K562 (cell line): Measurements from ENCODE around the gene SEPTIN12. TPM values are rescaled to one million over a fixed set of nuclear protein-coding genes. Genes with fewer than 3 reads are reported as not detected.

Experiments
- ATAC-seq: fragments of 200-7000 bp; cut with Tn5 transposase; 3 replicates; pipeline ENCODE4 v1.9.1; 2020; ENCODE audit warnings: moderate library complexity
- BruUV-seq: library from RNA; stranded (reverse); fragments of 400-500 nt; replicated peaks from 2 replicates; lab custom pipeline; 2021; lab: Mats Ljungman, UMichigan
- CTCF ChIA-PET: fragments of 300-600 bp; formaldehyde crosslinking; extraction: SDS; loops from one replicate; lab custom pipeline; 2021; ENCODE audit warnings: low intra/inter-chr PET ratio; lab: Yijun Ruan, JAX
- POLR2A ChIA-PET: fragments of 300-600, 350-650 bp; sonication (Branson Sonifier 250); formaldehyde crosslinking; extraction: SDS; loops from one replicate; lab custom pipeline; 2021; ENCODE audit warnings: antibody characterized with exemption, inconsistent platforms; lab: Yijun Ruan, JAX
- DNase-seq, 4 experiments: peaks; one replicate each; pipeline versions ENCODE4 v3.0.0 to v3.0.0-alpha.2; 2011 to 2018; ENCODE audit warnings: low spot score in 3 of 4, mixed read lengths in 3 of 4; ENCODE audit errors: extremely low read depth in 1 of 4
- FAIRE-seq: peaks from 2 replicates; lab custom pipeline; 2011; peaks lifted over from hg19 to GRCh38; lab: Jason Lieb, UNC
- H2AFZ ChIP-seq: 2 replicates; pipeline ENCODE4 v1.6.0; 2011; ENCODE audit warnings: low read depth, low read length, control low read depth, inconsistent platforms
- H3K27ac ChIP-seq: fragments of 200-600 bp; 3 replicates; pipeline ENCODE4 v1.8.0; 2011; ENCODE audit warnings: low read depth, mild to moderate bottlenecking, control low read depth, inconsistent platforms, low read length, moderate library complexity, mixed read lengths; ENCODE audit errors: extremely low read depth
- H3K27me3 ChIP-seq, 2 experiments: fragments of 300-600 bp in 1 of 2; 2 replicates in 1 of 2; 3 replicates in 1 of 2; pipeline versions ENCODE4 v1.6.0 to v1.8.0; 2011; ENCODE audit warnings: inconsistent platforms in 2 of 2, low read length in 2 of 2, mild to moderate bottlenecking in 1 of 2, mixed read lengths in 1 of 2, moderate library complexity in 1 of 2; ENCODE audit not compliant: control insufficient read depth in 2 of 2, insufficient read depth in 2 of 2
- H3K36me3 ChIP-seq: fragments of 300-600 bp; 3 replicates; pipeline ENCODE4 v1.8.0; 2011; ENCODE audit warnings: mild to moderate bottlenecking, low read length, inconsistent platforms; ENCODE audit not compliant: control insufficient read depth, insufficient read depth
- H3K4me1 ChIP-seq, 2 experiments: fragments of 200-600 bp in 1 of 2; replicated peaks in 1 of 2; 2 replicates in 1 of 2; 3 replicates in 1 of 2; pipeline versions ENCODE4 v1.5.1 to v1.8.0; 2011; ENCODE audit warnings: inconsistent platforms in 2 of 2, low read length in 2 of 2, mild to moderate bottlenecking in 1 of 2, mixed read lengths in 1 of 2, moderate library complexity in 1 of 2; ENCODE audit not compliant: control insufficient read depth in 2 of 2, insufficient read depth in 2 of 2
- H3K4me2 ChIP-seq: 2 replicates; pipeline ENCODE4 v1.6.1; 2011; ENCODE audit warnings: low read length, control low read depth, inconsistent platforms, mixed read lengths; ENCODE audit not compliant: insufficient read depth
- H3K4me3 ChIP-seq: fragments of 200-600 bp; sonication (generic), shearing (Covaris generic); 2 replicates; pipeline ENCODE4 v1.5.1; 2016; ENCODE audit warnings: control low read depth, inconsistent platforms
- H3K79me2 ChIP-seq: fragments of 200-600 bp; 3 replicates; pipeline ENCODE4 v1.8.0; 2011; ENCODE audit warnings: low read length, inconsistent platforms; ENCODE audit not compliant: control insufficient read depth, insufficient read depth
- H3K9ac ChIP-seq, 2 experiments: 2 replicates each; pipeline versions ENCODE4 v1.6.0 to v1.6.1; 2011; ENCODE audit warnings: low read depth in 2 of 2, low read length in 2 of 2, control low read depth in 1 of 2, inconsistent platforms in 1 of 2, mild to moderate bottlenecking in 1 of 2, mixed read lengths in 1 of 2; ENCODE audit not compliant: insufficient read depth in 1 of 2
- H3K9me1 ChIP-seq: one replicate; pipeline ENCODE4 v1.6.0; 2011; ENCODE audit warnings: inconsistent platforms, mild to moderate bottlenecking, low read length, moderate library complexity; ENCODE audit not compliant: control insufficient read depth, insufficient read depth
- H3K9me3 ChIP-seq: replicated peaks from 2 replicates; pipeline ENCODE4 v1.5.1; 2011; ENCODE audit warnings: low read depth, low read length, inconsistent platforms; ENCODE audit not compliant: control insufficient read depth, insufficient read depth
- H4K20me1 ChIP-seq: replicated peaks from 2 replicates; pipeline ENCODE4 v1.6.1; 2011; ENCODE audit warnings: low read length, inconsistent platforms, mixed read lengths; ENCODE audit not compliant: control insufficient read depth, insufficient read depth
- CGGBP1 ChIP-seq: fragments of 250-450 bp; sonication (Bioruptor Pico); IDR thresholded peaks from 2 replicates; pipeline ENCODE4 v1.9.0; 2021; ENCODE audit warnings: mild to moderate bottlenecking
- GTF2F1 ChIP-seq: IDR thresholded peaks from 2 replicates; pipeline ENCODE4 v1.6.1; 2011; ENCODE audit warnings: low read depth, low read length, improper control_type of control experiment
- POLR2G ChIP-seq: fragments of 200-400 bp; formaldehyde crosslinking; IDR thresholded peaks from 2 replicates; pipeline ENCODE4 v1.6.1; 2017; ENCODE audit warnings: low read depth, mild to moderate bottlenecking, antibody characterized with exemption, low read length, moderate library complexity
- ZBTB7A ChIP-seq: IDR thresholded peaks from 2 replicates; pipeline ENCODE4 v1.6.1; 2011; ENCODE audit warnings: low read depth, mild to moderate bottlenecking, low read length, moderate library complexity, borderline replicate concordance; ENCODE audit not compliant: control insufficient read depth
- ZNF644 ChIP-seq: fragments of 200-800 bp; sonication (Bioruptor generic); IDR thresholded peaks from 2 replicates; pipeline ENCODE4 v1.6.1; 2016; ENCODE audit warnings: low read depth, missing genetic modification characterization, missing compliant biosample characterization
- WGBS: fragments of 100-300 bp; shearing (Covaris generic); methylation state at CpG from one replicate; pipeline ENCODE4 v1.1.6; 2016; ENCODE audit warnings: low coverage, mixed read lengths; ENCODE audit not compliant: insufficient coverage; ENCODE audit errors: missing lambda C conversion rate; 5-methylcytosine and 5-hydroxymethylcytosine counted together
- in situ Hi-C: fragments of 300-500 bp; cut with MboI; formaldehyde crosslinking; loops from 4 replicates; pipeline ENCODE4 v1.15.0; 2018; ENCODE audit warnings: inconsistent platforms, mixed read lengths
- intact Hi-C: fragments of 100-400 bp; cut with micrococcal nuclease; formaldehyde crosslinking; loops from 2 replicates; pipeline ENCODE4 v1.14.2; 2022
- polyA plus RNA-seq, 8 experiments: library from polyadenylated mRNA; depleted of rRNA in 4 of 8; stranded (reverse) in 5 of 8; unstranded in 3 of 8; fragments of >200 nt; fragmentation: Nextera tagmentation in 2 of 8; fragmentation: Illumina TruSeq in 1 of 8; extraction: Ambion mirVana in 2 of 8; extraction: Trizol in 1 of 8; gene quantifications; 2 replicates each; pipeline versions ENCODE4 v1.2.1 to v1.2.3, GENCODE V29; 2011 to 2014; ENCODE audit warnings: inconsistent platforms in 1 of 8, missing spikeins in 1 of 8
- total RNA-seq, 7 experiments: library from RNA; depleted of rRNA in 6 of 7; stranded (reverse); fragments of >200 nt in 6 of 7; fragmentation: Illumina TruSeq in 2 of 7; extraction: Trizol in 2 of 7; gene quantifications; 2 replicates each; pipeline versions ENCODE4 v1.2.1 to v1.2.3, GENCODE V29; 2011 to 2021; ENCODE audit warnings: low replicate concordance in 1 of 7

Gene SEPTIN12
- total and polyA plus RNA-seq, 9 of the 15 experiments (the other 6 are each of a cell fraction or from before 2014, with no cell fraction given): not detected

- no peak overlapping the region for H3K27ac ChIP-seq
- no peak for FAIRE-seq
- ChIA-PET POLR2A (interaction anchor here (1.1 kb wide), 1 partner anchor 12 kb away, joined by 5 read pairs; no protein-coding TSS in a partner anchor), CTCF (no interaction called here)
- no peaks in the 10 kb centered on the region for H4K20me1 ChIP-seq
- H2AFZ ChIP-seq: no peak overlapping the region
- no TSS peak for BruUV-seq
- peaks cover 34% of the 10 kb centered on the region; the same call in 2 of the 3 replicates for H3K36me3 ChIP-seq
- 76% methylated on average over 4 of the region's 16 CpGs for WGBS
- H3K4me3 ChIP-seq: no peak overlapping the region
- intact Hi-C loops (no loop called here), in situ Hi-C loops (no loop called here)
- no peaks in the 10 kb centered on the region for H3K79me2 ChIP-seq
- peaks cover 0 to 24% of the 10 kb centered on the region in 2 experiments; a peak in 2 of 5 replicates for H3K4me1 ChIP-seq
- no peak overlapping the region for H3K4me2 ChIP-seq
- no peak for ATAC-seq
- no peaks in the 10 kb centered on the region for H3K9me1 ChIP-seq
- H3K9me3 ChIP-seq: no peaks in the 10 kb centered on the region
- TF ChIP-seq ZNF644 (tag): no peak
- no peak for TF ChIP-seq CGGBP1
- TF ChIP-seq POLR2G: peak; percentile 59
- TF ChIP-seq GTF2F1: no peak
- 0 out of 2 replicates have a peak, but pooled peaks have one; percentile 28 for TF ChIP-seq ZBTB7A
- H3K9ac ChIP-seq: no peak overlapping the region; a peak in 1 of 4 replicates
- no peaks in the 10 kb centered on the region for H3K27me3 ChIP-seq
- DNase-seq: no peak
Measured at GRCh38 chr16:4748682-4749411, 39.3 kb downstream of the SEPTIN12 start.
